Hepatocyte (in vitro differentiated cells): ENCODE results near the gene APC2. TPM values are rescaled to one million over a fixed set of nuclear protein-coding genes. Genes with fewer than 3 reads are reported as not detected.

Experiments
- DNase-seq: peaks from one replicate; pipeline ENCODE4 v3.0.0-alpha.2; 2016; ENCODE audit warnings: low spot score
- H2AFZ ChIP-seq: fragments of 200-600 bp; sonication (generic); 2 replicates; pipeline ENCODE4 v1.6.0; 2016; ENCODE audit warnings: antibody characterized with exemption, mild to moderate bottlenecking
- H3K27ac ChIP-seq: fragments of 200-600 bp; sonication (generic); 2 replicates; pipeline ENCODE4 v1.5.1; 2016; ENCODE audit warnings: mild to moderate bottlenecking
- H3K27me3 ChIP-seq: fragments of 200-600 bp; sonication (generic); 2 replicates; pipeline ENCODE4 v1.6.1; 2016
- H3K36me3 ChIP-seq: fragments of 200-600 bp; sonication (generic); replicated peaks from 2 replicates; pipeline ENCODE4 v1.5.1; 2016; ENCODE audit warnings: low read depth; ENCODE audit not compliant: insufficient read depth
- H3K4me1 ChIP-seq: fragments of 200-600 bp; sonication (generic); 2 replicates; pipeline ENCODE4 v1.5.1; 2016; ENCODE audit warnings: mild to moderate bottlenecking, moderate library complexity; ENCODE audit not compliant: insufficient read depth
- H3K4me2 ChIP-seq: fragments of 200-600 bp; sonication (generic); 2 replicates; pipeline ENCODE4 v1.6.0; 2016
- H3K4me3 ChIP-seq: fragments of 200-600 bp; sonication (generic); 2 replicates; pipeline ENCODE4 v1.5.1; 2016; ENCODE audit warnings: mild to moderate bottlenecking
- H3K79me2 ChIP-seq: fragments of 200-600 bp; sonication (generic); 2 replicates; pipeline ENCODE4 v1.6.0; 2017; ENCODE audit warnings: mild to moderate bottlenecking
- H3K9me2 ChIP-seq: fragments of 200-600 bp; sonication (generic); replicated peaks from 2 replicates; pipeline ENCODE4 v1.6.0; 2017; ENCODE audit warnings: mild to moderate bottlenecking; ENCODE audit not compliant: insufficient read depth
- H3K9me3 ChIP-seq: fragments of 200-600 bp; sonication (generic); 2 replicates; pipeline ENCODE4 v1.5.1; 2016; ENCODE audit warnings: low read depth, mild to moderate bottlenecking
- H4K20me1 ChIP-seq: fragments of 200-600 bp; sonication (generic); 2 replicates; pipeline ENCODE4 v1.6.0; 2016; ENCODE audit warnings: mild to moderate bottlenecking; ENCODE audit not compliant: insufficient read depth, poor library complexity, severe bottlenecking
- EZH2 ChIP-seq: fragments of 200-600 bp; sonication (generic); IDR thresholded peaks from 2 replicates; pipeline ENCODE4 v1.6.1; 2016; ENCODE audit warnings: antibody characterized with exemption, mild to moderate bottlenecking, borderline replicate concordance
- EZH2phosphoT487 ChIP-seq: fragments of 200-600 bp; sonication (generic); IDR thresholded peaks from one replicate; pipeline ENCODE4 v1.6.1; 2018; ENCODE audit warnings: antibody characterized with exemption, mild to moderate bottlenecking, low read depth, moderate library complexity; ENCODE audit not compliant: unreplicated experiment, severe bottlenecking
- WGBS: methylation state at CpG from one replicate; pipeline ENCODE4 v1.1.6; 2016; ENCODE audit warnings: low lambda C conversion rate; ENCODE audit errors: missing lambda C conversion rate; 5-methylcytosine and 5-hydroxymethylcytosine counted together
- polyA plus RNA-seq: library from polyadenylated mRNA; unstranded; fragments of >200 nt; fragmentation: Nextera tagmentation; extraction: Ambion mirVana; gene quantifications from 2 replicates; pipeline ENCODE4 v1.2.1, GENCODE V29; 2016
- total RNA-seq: library from RNA; depleted of rRNA; stranded (reverse); fragments of >200 nt; gene quantifications from 2 replicates; pipeline ENCODE4 v1.2.3, GENCODE V29; 2014
- TF ChIP-seq, protein P1 (sequence below): fragments of 200-600 bp; sonication (generic); IDR thresholded peaks from 2 replicates; pipeline ENCODE4 v1.5.1; 2016; ENCODE audit warnings: antibody characterized with exemption, mild to moderate bottlenecking; ENCODE audit not compliant: poor library complexity

The APC2 gene
- total and polyA plus RNA-seq, 2 experiments from 2014 or later: 0.36 to 1.2 TPM

DNA sequence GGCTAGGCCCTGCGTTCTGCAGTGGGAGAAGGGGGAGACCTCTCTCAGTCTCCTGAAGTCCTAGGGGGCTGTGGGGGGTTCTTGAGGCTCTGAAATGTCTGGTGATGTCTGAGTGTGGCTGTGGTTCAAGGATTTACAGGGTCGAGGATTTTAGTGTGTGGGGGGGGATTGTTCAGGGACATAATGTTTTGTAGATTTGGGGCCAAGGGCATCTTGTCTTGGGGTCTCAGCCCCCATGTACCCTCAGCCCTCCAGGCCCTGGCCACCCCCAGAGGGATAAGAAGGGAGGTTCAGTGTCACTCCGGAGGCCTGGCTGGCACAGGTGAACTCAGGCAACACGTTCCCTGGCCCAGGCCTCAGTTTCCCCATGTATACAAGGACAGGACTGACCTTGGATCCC, 2.4 kb upstream of the APC2 start:
- Histone ChIP-seq H3K4me2 (no peak overlapping the region), H3K27me3 (peaks cover 62% of the 10 kb centered on the region), H3K36me3 (no peaks in the 10 kb centered on the region), H3K4me3 (no peak overlapping the region), H3K79me2 (no peaks in the 10 kb centered on the region), H3K9me3 (no peaks in the 10 kb centered on the region), H3K9me2 (no peaks in the 10 kb centered on the region), H4K20me1 (peaks cover 4% of the 10 kb centered on the region), H3K27ac (no peak overlapping the region), H2AFZ (no peak overlapping the region), H3K4me1 (peaks cover 17% of the 10 kb centered on the region)
- WGBS: 24% methylated on average over 4 of the region's 4 CpGs
- DNase-seq: no peak
- no peak for TF ChIP-seq EZH2phosphoT487
- TF ChIP-seq EZH2: no peak
- TF ChIP-seq, protein P1, sequence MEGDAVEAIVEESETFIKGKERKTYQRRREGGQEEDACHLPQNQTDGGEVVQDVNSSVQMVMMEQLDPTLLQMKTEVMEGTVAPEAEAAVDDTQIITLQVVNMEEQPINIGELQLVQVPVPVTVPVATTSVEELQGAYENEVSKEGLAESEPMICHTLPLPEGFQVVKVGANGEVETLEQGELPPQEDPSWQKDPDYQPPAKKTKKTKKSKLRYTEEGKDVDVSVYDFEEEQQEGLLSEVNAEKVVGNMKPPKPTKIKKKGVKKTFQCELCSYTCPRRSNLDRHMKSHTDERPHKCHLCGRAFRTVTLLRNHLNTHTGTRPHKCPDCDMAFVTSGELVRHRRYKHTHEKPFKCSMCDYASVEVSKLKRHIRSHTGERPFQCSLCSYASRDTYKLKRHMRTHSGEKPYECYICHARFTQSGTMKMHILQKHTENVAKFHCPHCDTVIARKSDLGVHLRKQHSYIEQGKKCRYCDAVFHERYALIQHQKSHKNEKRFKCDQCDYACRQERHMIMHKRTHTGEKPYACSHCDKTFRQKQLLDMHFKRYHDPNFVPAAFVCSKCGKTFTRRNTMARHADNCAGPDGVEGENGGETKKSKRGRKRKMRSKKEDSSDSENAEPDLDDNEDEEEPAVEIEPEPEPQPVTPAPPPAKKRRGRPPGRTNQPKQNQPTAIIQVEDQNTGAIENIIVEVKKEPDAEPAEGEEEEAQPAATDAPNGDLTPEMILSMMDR: no peak

DNA sequence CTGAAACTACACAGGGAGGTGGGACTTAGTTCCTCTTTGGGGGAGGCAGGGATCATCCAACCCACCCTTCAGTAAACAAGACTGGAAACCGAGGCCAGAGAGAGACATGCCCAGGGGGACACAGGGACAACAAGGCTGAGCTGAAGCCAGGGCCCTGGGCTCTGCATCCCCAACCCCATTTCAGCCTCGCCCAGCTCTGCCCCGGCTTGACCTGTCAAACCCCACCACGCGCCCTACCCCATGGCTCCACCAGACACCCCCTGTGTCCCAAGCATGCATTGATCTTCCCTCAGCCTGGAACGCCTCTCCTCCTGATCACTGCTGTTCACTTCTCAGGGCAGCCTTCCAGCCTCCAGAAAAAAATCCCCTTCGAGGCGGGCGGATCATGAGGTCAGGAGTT, 2.0 kb upstream of the APC2 start:
- Histone ChIP-seq H4K20me1 (peaks cover under 1% of the 10 kb centered on the region), H3K4me2 (no peak overlapping the region), H3K79me2 (no peaks in the 10 kb centered on the region), H3K36me3 (no peaks in the 10 kb centered on the region), H3K27me3 (peaks cover 67% of the 10 kb centered on the region), H3K9me3 (no peaks in the 10 kb centered on the region), H3K9me2 (no peaks in the 10 kb centered on the region), H3K4me3 (no peak overlapping the region), H3K4me1 (peaks cover 17% of the 10 kb centered on the region), H2AFZ (no peak overlapping the region), H3K27ac (no peak overlapping the region)
- TF ChIP-seq EZH2phosphoT487 (no peak), EZH2 (no peak)
- TF ChIP-seq, protein P1: no peak
- 81% methylated on average over 9 of the region's 9 CpGs for WGBS
- no peak for DNase-seq

DNA sequence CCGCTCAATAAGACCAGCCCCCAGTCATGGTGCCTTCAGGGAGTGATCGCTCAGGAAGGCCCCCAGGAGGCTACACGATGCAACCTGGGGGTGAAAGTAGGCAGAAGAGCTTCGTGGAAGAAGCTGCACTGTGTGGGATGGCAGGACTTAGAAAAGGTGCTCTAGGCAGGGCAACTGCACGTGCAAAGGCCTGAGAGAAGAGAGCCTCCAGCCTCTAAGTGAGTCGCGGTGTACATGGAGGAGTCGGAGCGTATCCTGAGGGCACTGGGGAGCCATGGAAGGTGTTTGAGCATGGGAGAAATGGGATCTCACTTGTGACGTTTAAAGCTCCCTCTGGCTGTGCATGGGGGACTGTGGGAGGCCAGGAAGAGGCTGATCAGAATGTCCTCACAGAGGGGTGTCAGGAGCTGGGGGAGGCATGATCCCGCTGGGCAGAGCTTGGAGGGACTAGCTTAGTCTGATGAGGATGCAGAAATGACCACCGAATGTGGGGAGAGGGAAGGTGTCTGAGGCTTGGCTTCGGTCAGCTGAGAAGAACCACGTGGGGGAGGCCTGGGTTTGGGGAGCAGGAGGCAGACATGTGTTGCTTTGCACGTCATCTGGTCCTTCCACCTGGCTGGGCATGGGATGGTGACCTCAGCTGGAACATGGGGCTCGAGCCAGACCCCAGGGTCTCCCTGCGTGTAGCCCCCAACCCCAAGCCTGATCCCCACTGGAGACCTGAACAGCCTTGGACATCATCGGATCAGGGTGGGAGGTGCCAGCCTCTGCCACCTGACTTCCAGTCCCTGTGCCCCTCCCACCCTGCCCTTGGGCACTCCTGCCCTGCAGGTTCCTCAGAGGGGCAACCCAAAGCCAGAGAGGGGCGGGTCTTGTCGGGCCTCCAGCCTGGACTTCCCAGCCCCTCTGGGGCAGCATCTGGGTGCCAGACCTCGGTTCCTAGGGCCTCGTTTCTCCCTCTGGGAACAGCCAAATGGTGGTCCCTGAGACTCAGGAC, 1.1 kb downstream of the APC2 start:
- H3K4me1 ChIP-seq: peaks cover 4% of the 10 kb centered on the region
- no peak overlapping the region for H3K27ac ChIP-seq
- H3K27me3 ChIP-seq: peaks cover 87% of the 10 kb centered on the region

More for the DNA sequence above, 1.1 kb downstream of the APC2 start:
- no peaks in the 10 kb centered on the region for H3K36me3 ChIP-seq
- H4K20me1 ChIP-seq: no peaks in the 10 kb centered on the region
- H3K9me3 ChIP-seq: no peaks in the 10 kb centered on the region
- TF ChIP-seq EZH2phosphoT487: peak; percentile 18
- TF ChIP-seq, protein P1: no peak
- no peak for DNase-seq
- H3K79me2 ChIP-seq: no peaks in the 10 kb centered on the region
- no peak overlapping the region for H2AFZ ChIP-seq
- no peak overlapping the region for H3K4me3 ChIP-seq
- H3K9me2 ChIP-seq: no peaks in the 10 kb centered on the region
- 61% methylated on average over 21 of the region's 22 CpGs for WGBS
- no peak overlapping the region for H3K4me2 ChIP-seq
